HPDE6-E6E7 (cell line): ENCODE data around the gene ABLIM1.

ENCODE experiments used
- DNase-seq: peaks from one replicate; pipeline ENCODE4 v3.0.0; 2011; ENCODE audit warnings: missing footprints; ENCODE audit errors: extremely low spot score

ABLIM1 gene

DNA sequence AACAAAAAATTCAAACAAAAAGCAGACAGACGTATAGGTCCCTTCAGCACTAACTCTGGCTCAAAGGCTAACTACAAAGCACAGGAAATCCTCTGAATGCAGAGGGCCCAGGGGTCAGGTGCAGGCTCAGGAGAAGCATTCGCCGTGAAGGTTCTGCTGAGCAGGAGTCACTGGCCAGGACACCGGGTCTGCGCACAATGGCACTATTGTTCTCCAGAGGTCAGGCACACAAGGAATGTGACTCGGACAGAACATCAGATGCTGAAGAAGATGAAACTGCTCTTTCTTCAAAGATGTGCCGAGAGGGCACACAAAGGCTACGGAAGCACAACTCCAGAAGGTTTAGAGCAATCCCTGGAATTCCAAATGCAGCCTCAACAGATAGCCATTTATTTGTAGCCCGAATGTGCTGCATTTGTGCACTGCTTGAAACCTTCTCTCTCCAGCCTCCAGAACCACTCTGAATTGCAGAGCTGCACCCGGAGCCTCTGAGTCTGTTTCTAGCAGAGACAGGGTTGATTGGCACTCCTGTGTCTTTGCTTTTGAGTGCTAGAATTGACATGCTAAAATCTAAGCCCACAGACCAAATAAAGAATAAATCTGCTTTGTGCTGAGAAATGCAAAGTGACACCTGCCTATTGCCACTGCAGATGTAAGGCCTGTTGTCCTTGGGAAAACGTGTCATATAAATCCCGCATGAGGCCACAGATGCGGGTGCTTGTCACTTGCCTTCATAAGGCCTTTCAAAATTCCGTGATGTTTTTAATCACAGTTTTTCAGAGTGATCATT is 168.4 kb downstream of the ABLIM1 start:
- DNase-seq, result no peak

DNA sequence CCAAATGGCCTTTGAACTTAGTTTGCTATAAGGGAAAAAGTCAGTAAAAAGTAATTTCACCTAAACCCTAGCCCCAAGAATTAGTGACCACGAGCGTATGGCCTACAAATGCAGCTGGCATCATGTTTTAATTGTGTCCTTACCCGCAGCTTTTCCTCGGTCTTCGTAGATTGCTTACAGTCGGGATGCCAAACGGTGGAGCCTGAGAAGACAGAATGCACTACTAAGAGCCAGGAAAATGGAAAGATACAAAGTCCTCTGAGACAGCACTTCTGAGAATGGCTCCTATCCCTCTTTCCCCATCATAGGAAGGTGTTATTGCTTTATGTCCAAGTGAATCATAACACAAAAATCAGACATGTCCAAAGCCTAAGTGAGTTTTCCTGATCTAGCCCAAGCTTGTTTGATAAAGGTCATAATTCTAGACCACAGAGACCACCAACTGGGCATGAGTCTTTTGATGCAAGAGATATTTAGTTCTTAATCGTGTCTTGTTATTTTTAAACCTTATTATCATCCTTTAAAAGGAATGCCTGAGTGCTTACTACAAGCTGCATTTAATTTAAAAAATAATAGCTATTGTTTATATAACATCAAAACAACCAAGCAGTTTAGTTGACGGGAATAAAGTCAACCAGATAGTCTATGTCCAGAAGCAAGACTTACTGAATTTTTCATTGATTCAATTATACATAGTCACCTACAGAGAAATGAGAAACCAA is 170.1 kb downstream of the ABLIM1 start:
- no peak for DNase-seq

DNA sequence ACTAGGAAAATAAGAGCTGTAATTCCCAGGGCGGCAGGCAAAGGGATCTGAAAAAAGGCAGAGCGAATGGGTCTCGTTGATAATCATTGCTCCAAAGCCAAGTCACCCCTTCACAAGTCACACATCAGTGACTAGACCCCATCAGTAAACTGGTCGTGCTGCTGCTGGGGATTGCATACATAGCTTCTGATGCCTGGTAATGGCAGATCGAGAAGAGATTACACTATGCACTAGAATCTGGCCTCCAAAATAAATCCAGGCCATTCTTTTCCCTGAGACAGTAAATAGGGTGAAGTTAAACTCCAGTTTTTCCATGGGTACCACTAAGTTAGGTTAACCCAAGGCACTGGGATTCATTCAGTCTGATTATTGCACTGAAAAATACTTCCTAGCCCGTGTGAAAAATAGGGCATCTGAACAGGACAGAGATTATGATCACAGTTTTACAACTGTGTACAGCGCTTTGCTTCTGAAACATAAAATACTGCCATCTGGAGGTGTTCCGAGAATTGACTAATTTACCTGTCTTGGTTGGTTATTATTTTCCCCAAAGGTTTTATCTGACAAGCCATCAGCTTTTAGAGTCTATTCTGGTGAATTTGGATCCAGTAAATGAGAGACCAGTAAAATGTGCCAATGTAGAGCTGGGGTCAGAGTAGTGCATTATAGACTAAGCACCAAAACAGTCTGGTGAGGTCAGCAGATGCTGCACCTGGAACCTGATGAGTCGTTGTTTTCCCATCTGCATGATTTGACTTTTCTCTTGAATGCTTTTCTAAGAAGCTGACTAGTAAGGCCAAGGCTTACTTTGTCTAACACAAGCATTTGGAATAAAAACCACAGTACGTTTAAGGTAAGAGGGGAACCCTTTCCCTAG is 170.9 kb downstream of the ABLIM1 start:
- no peak for DNase-seq

DNA sequence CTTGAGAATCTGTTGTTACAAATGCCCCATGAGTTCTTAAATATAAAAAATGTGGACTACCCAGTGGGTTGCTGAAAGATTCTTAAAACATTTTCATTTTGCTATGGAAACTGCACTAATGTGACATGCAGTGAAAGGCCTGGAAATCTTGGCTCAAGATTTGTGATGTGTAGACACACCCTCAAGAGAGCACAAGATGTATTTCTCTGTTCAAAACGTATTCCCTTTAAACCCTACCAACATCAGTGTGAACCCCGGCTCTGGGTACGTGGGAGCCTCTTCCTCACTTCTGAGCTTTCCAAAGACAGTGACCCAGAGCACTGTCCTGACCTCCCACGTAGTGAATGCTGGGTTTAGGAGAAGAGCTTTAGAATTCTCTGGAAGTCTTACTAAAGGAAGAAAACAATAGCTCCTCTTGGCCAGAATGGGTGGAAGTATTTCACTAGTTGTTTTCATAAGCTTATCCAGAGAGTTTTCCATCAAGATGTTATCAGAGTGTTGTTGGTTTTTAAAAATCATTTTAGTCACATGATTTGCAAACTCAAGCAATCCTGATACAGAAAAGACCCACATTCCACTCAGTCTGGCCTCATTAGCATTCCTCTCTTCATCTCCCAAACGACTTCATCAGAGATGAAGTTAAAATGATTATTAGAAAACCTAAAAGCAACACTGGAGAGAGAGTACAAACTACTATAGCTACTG is 172.2 kb downstream of the ABLIM1 start:
- no peak for DNase-seq

DNA sequence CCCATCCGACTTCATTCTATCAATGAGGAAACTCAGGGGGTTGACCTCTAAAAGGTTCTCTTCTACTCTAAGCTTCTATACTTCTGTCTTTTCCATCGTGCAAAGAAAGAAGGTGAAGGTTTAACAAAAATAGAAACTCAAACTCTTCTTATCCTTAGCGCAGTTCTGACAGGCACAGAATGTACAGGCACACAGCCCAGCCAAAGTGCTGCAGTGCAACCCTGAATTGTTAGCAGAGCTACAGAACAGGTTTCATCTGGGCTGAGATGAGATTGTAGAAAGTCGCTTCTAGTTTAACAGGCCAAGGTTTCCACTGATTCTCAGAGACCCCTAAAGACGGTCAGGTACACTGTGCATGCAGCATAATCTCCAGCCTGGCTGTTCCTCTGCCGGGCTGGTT is 174.5 kb downstream of the ABLIM1 start:
- DNase-seq, result no peak

DNA sequence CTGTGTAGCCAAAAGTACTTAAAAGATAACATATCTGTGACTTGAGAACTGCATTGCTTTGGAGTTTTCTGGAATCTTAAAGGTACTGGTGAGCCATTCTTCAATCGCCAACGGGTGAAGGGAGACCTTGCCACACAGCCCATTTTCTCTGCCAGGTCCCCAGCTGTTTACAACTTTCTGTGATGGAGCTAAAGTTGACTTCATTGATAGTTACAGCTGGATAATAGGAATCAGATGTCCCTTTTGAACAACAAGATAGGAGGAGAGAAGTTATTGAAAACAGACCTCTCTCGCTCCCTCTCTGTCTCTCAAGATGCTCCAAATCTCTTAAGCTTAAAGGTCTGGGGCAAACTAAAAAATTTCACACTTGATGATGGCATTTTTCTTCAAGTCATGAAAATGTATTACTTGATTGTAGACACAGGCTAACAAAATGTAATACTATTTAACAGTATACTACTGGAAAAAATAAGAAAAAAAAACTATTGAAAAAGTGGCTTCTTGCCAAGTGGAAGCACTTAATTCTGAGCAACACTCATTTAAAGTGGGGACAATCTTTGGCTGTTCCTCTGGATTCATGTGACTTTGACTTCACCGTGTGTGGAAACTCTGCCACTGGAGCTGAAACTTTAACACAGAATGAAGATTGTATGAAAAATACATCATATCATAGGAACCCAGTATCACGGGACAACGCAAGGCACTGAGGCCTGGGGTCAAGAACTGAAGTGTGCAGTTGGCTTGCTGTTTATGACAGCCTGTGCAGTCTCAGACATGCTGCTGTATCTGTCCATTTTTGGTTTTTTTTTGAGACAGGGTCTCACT is 175.4 kb downstream of the ABLIM1 start:
- no peak for DNase-seq

DNA sequence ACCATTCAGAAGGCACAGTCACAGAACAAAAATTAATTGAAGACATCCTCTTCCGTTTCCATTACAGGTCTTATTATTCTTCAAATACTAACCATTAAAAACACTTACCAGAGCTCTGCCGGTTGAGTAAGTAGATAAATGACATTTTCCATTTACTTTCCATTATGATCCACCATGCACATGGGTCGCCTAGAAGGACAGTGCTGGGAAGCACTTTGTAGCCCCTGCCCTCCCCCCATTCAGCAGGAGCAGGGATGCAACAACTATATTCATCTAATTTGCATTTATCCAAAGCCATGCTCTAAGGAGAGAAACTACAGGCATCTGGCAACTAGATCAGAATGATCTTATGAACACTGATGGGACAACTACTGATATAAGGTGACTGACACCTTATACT is 177.0 kb downstream of the ABLIM1 start:
- no peak for DNase-seq

DNA sequence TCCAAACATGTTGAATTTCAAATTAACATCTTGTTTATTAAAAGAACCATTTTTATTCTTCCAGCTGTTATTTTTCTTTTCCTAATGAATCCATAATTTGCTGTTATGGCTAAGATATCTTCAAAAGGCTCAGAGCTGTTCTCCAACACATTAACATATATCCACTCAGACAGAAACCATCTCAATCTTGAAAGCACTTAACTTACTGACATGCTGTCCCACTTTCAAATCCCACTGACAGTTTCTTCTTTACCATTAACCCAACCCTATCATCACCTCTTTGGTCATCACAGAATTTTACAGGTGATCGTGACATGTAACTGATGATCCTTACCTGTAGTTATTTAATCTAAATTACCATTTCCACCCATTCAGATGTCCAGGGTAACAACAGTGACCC is 178.2 kb downstream of the ABLIM1 start:
- DNase-seq, result no peak

DNA sequence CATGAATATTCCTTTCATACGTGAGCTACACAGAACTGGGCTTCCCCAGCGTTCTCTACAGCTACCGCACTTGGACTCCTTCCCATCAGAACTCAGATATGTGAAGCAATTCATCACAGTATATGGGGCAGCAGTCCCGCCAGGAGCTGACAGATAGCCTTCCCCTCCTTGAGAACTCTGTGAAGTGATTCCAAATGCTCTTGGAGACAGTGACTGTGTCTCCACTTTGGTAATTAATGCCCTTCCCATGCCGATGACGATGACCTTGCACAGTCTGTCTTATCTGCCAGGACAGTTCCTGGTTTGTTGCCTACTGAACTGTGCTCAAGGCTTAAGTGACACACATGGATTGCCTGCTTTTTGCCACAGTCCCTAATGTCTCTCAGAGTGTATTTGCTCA is 178.8 kb downstream of the ABLIM1 start:
- DNase-seq, result no peak

DNA sequence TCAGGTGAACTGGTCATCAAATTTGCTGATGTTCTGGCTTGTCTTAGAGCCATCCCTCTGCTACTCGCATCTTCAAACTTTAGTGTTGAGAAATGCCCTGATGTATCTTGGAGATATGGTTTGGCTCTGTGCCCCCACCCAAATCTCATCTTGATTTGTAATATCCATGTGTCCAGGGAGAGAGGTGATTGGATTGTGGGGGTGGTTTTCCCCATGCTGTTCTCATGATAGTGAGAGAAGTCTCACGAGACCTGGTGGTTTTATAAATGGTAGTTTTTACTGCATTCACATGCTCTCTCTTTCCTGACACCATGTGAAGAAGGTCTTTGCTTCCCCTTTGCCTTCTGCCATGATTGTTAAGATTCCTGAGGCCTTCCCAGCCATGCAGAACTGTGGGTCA is 179.8 kb downstream of the ABLIM1 start:
- no peak for DNase-seq

DNA sequence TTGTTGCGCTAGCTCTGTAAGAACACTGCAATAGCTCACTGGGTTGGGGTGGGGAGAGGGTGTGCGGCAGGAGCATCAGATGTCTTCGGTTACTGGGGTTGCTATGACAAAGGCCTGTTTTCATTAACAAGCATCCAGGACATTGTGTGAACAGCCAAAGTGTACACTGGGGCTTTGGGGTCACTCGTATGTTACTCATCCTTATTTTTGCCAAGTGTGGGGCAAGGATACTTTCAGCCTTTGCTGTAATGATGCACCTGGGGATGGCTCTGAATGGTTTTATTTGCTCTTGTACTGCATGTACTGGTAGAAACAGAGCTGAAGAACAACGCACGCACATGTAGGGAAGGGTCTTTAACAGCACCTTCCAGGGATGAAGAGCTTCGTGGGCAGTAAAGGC is 180.8 kb downstream of the ABLIM1 start:
- no peak for DNase-seq

DNA sequence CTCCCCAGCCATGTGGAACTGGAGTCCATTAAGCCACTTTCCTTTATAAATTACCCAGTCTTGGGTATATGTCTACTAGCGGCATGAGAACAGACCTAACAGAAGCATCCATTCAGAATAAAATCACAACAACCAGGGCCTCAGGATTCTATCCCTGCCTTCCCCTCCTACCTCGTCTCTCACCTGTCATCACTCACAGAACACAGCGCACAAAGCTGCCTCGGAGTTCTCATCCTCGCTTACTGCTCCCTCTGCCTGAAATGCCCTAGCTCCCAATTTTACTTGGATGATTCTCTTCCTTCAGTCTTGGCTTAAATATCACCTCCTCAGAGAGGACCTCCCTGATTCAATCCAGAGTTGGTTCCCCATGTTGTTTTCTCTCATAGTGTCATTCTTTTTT is 183.1 kb downstream of the ABLIM1 start:
- DNase-seq, result no peak

DNA sequence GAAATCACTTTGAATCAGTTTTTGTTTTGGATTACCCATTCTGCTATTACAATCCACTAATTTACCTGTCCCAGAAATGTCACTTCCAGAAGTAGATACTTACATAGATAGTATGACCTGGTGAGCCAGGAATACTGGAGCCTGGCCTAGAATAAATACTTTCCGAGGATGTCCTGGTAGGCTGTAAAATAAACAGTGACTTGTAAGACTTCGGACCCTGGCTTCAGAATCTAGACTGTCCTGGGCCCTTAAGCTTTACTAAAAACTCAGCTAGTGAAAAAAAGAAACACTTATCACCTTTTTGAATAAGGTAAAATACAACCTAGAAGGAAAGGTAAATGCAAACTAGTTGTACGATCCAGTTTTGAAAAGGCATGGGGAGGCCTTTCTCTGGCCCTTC is 184.3 kb downstream of the ABLIM1 start:
- no peak for DNase-seq

DNA sequence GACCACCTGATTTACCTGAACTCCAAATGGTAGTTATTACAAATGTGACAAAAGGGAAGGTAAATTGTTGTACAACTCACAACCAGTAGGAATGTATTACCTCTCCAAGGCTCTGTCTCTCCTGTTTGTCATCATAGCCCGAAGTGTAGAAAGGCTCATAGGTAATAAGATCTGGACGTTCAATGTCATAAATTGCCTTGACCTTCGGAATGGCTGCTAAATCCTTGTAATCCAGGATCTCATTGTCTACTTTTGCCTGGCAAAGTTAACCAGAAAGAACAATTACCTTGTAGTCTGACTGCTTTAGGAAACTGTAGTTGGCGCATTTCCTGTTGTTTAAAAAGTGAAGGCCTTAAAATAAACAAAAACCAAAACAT is 185.2 kb downstream of the ABLIM1 start:
- no peak for DNase-seq

DNA sequence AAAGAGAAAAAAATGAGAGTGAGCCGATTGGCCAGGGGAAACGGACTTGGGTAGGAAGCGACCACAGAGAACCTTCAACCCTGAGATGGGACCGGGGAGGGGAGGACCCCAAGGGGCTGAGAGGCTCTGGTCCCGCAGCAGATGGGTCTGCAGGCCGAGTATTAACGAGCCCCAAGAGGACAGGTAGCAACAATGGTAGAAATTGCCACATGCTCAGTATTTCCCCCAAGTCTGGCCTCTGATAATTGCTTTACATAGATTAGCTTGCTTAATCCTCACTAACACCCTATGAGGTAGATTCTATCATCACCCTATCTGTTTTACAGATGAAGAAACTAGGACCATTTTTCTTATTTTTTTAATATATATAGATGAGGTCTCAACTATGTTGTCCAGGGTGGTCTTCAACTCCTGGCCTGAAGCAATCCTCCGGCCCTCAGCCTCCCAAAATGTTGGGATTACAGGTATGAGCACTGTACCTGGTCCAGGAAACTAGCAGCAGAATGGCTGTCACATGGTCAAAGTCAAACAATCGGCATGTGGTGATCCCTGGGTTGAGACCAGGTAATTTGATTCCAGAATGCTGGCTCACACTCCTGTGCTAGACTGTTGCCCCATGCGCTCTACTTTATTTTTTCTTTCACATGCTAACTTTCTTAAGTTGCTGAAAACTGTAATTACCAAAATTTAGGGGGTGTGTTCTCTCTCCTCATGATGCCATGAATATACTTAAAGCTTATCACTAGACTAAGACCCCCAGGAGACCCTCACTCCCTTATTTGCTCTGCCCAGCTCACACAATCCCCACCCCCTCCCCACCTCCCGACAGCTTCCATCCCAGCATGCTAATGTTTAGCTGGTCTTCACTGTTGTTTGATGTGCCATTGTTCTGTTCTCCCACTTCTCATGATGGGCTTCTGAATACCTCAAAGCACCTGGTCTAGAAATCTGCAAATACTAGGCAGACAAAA is 185.9 kb downstream of the ABLIM1 start:
- peak; percentile 23 for DNase-seq

DNA sequence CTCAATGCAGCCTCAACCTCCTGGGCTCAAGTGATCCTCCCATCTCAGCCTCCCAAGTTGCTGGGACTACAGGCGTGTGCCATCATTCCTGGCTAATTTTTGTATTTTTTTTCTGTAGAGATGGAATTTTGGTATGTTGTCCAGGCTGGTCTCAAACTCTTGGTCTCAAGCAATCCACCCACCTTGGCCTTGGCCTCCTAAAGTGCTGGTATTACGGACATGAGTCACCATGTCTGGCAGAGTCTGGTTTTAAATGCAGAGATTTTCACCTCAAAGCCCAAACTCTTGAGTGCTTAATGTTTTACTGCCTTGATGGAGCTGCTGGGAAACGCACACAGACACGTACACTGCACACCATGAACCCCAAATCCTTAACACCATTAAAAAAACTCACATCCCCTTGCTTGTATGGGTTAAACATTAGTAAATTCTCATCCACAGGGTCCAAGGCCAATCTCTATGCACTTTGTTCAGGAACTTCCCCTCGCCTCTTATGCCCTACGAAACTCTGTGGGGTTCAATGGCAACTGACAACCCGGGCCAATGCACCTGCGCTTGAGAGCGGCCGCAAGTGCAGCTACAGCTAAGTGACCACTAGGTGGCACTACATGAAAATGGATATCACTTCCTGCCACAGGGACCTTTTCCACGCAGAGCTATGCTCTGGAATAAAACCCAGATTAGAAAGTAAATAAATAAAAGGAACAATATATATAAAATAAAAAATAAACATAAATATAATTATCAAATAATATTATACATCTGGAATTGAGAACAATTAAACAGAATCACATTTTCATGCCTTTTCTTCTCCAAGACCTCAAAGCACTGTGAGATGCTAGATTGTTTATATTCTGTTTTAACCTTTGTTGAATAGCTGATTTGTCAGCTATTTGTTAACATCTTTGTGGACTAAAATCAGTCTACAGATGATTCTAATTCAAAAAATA is 186.8 kb downstream of the ABLIM1 start:
- peak; percentile 55 for DNase-seq

DNA sequence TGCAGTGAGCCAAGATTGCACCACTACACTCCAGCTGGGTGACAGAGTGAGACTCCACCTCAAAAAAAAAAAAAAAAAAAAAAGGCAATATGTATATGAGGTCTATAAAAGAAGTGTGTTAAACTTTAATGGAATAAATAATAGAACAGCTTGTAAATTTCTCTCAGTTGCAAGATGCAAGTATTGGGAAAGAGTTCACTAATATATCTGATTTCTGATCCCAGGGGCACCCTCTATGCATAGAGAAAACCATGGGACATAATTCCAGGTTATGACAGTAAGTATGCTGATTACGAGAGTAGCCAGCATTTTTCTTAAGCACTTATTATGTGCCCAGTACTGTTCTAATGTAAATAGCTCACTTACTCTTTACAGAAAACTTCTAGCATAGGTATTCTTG is 187.7 kb downstream of the ABLIM1 start:
- DNase-seq, result no peak

DNA sequence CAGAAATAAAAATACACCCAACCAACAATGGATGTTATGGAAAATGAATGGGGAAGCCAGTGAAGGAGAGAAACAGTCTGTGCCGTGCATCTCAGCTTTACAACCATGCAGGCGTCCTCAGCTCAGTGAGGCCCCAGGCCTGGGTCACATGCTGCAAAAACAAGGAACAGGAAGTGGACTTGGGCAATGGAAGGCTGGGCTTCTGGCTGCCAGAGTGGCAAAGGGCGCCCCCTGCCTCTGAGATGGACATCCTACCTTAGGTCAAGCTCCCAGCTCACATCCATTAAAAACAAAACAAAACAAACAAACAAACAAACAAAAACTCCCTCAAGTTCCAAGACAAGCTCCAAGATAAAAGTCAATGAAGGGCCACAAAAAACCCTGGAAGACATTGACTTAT is 199.1 kb downstream of the ABLIM1 start:
- peak; percentile 28 for DNase-seq
